Mesenchymal stem cell (in vitro differentiated cells and primary cell): ENCODE data around the gene ISG20L2. TPM values are rescaled to one million over a fixed set of nuclear protein-coding genes. Genes with fewer than 3 reads are reported as not detected.

Source experiments
- DNase-seq: peaks from one replicate; pipeline ENCODE4 v3.0.0-alpha.2; 2013
- H2AFZ ChIP-seq: one replicate; pipeline ENCODE4 v1.6.1; 2013; ENCODE audit warnings: low read depth, mild to moderate bottlenecking, control low read depth, inconsistent platforms, low read length, moderate library complexity
- H2AK5ac ChIP-seq: 2 replicates; pipeline ENCODE4 v1.6.1; 2013; ENCODE audit warnings: low read length, moderate library complexity, mild to moderate bottlenecking, inconsistent platforms; ENCODE audit not compliant: severe bottlenecking
- H2BK120ac ChIP-seq: one replicate; pipeline ENCODE4 v1.6.1; 2013; ENCODE audit warnings: low read depth, mild to moderate bottlenecking, inconsistent platforms, low read length, moderate library complexity
- H2BK12ac ChIP-seq, 2 experiments: one replicate each; pipeline ENCODE4 v1.6.1; 2013; ENCODE audit warnings: inconsistent platforms in 2 of 2, low read length in 2 of 2, mild to moderate bottlenecking in 2 of 2, moderate library complexity in 2 of 2, control low read depth in 1 of 2
- H2BK15ac ChIP-seq: one replicate; pipeline ENCODE4 v1.6.1; 2013; ENCODE audit warnings: mild to moderate bottlenecking, low read depth, inconsistent platforms; ENCODE audit not compliant: poor library complexity, severe bottlenecking
- H2BK5ac ChIP-seq: 2 replicates; pipeline ENCODE4 v1.6.1; 2013; ENCODE audit warnings: low read depth, mild to moderate bottlenecking, low read length, control low read depth, inconsistent platforms; ENCODE audit not compliant: poor library complexity, severe bottlenecking
- H3K14ac ChIP-seq, 2 experiments: one replicate each; pipeline ENCODE4 v1.6.1; 2013; ENCODE audit warnings: inconsistent platforms in 2 of 2, low read length in 2 of 2, control low read depth in 1 of 2, mild to moderate bottlenecking in 1 of 2, moderate library complexity in 1 of 2
- H3K18ac ChIP-seq, 2 experiments: one replicate each; pipeline ENCODE4 v1.6.1; 2013; ENCODE audit warnings: inconsistent platforms in 2 of 2, low read length in 2 of 2, control low read depth in 1 of 2, low read depth in 1 of 2, mild to moderate bottlenecking in 1 of 2
- H3K23ac ChIP-seq, 2 experiments: one replicate each; pipeline ENCODE4 v1.6.1; 2013; ENCODE audit warnings: inconsistent platforms in 2 of 2, low read length in 2 of 2, mild to moderate bottlenecking in 2 of 2, moderate library complexity in 2 of 2, control low read depth in 1 of 2
- H3K27ac ChIP-seq: 2 replicates; pipeline ENCODE4 v1.5.1; 2013; ENCODE audit warnings: mild to moderate bottlenecking, moderate library complexity, low read length, control low read depth, inconsistent platforms; ENCODE audit not compliant: poor library complexity, severe bottlenecking
- H3K27me3 ChIP-seq, 2 experiments: 2 replicates each; pipeline versions ENCODE4 v1.6.1 to v1.7.0; 2013; ENCODE audit warnings: low read length in 2 of 2, mild to moderate bottlenecking in 2 of 2, moderate library complexity in 2 of 2, control low read depth in 1 of 2, inconsistent platforms in 1 of 2; ENCODE audit not compliant: control insufficient read depth in 1 of 2, insufficient read depth in 1 of 2
- H3K36me3 ChIP-seq, 2 experiments: 2 replicates each; pipeline versions ENCODE4 v1.6.1 to v1.7.0; 2013; ENCODE audit warnings: low read length in 2 of 2, control low read depth in 1 of 2, inconsistent platforms in 1 of 2, low read depth in 1 of 2, mild to moderate bottlenecking in 1 of 2; ENCODE audit not compliant: insufficient read depth in 2 of 2, control insufficient read depth in 1 of 2
- H3K4ac ChIP-seq, 2 experiments: one replicate each; pipeline ENCODE4 v1.6.1; 2013; ENCODE audit warnings: inconsistent platforms in 2 of 2, low read length in 2 of 2, mild to moderate bottlenecking in 2 of 2, moderate library complexity in 2 of 2, control low read depth in 1 of 2, low read depth in 1 of 2
- H3K4me1 ChIP-seq: 2 replicates; pipeline ENCODE4 v1.6.1; 2013; ENCODE audit warnings: low read depth, low read length, control low read depth; ENCODE audit not compliant: control insufficient read depth, insufficient read depth
- H3K4me2 ChIP-seq: 2 replicates; pipeline ENCODE4 v1.6.1; 2013; ENCODE audit warnings: low read length, mild to moderate bottlenecking, inconsistent platforms; ENCODE audit not compliant: poor library complexity, severe bottlenecking
- H3K4me3 ChIP-seq, 2 experiments: 2 replicates each; pipeline versions ENCODE4 v1.5.1 to v1.7.0; 2013; ENCODE audit warnings: low read length in 2 of 2, mild to moderate bottlenecking in 2 of 2, control low read depth in 1 of 2, low read depth in 1 of 2; ENCODE audit not compliant: insufficient read depth in 1 of 2
- H3K79me1 ChIP-seq: replicated peaks from 2 replicates; pipeline ENCODE4 v1.6.1; 2013; ENCODE audit warnings: mild to moderate bottlenecking, control low read depth, low read length, inconsistent platforms; ENCODE audit not compliant: poor library complexity, severe bottlenecking
- H3K9ac ChIP-seq: 2 replicates; pipeline ENCODE4 v1.7.0; 2013; ENCODE audit warnings: mild to moderate bottlenecking, low read length, moderate library complexity
- H3K9me3 ChIP-seq: 2 replicates; pipeline ENCODE4 v1.7.0; 2013; ENCODE audit warnings: mild to moderate bottlenecking, low read length; ENCODE audit not compliant: control insufficient read depth
- H4K8ac ChIP-seq: one replicate; pipeline ENCODE4 v1.6.1; 2013; ENCODE audit warnings: inconsistent platforms, mild to moderate bottlenecking, low read length, moderate library complexity
- H4K91ac ChIP-seq: one replicate; pipeline ENCODE4 v1.6.1; 2013; ENCODE audit warnings: mild to moderate bottlenecking, low read length, inconsistent platforms
- WGBS: methylation state at CpG from one replicate; pipeline ENCODE4 v1.1.7; 2013; ENCODE audit warnings: mixed read lengths; 5-methylcytosine and 5-hydroxymethylcytosine counted together
- polyA plus RNA-seq, 2 experiments: library from polyadenylated mRNA; stranded (reverse); fragments of 200-250 nt; gene quantifications; one replicate each; pipeline ENCODE4 v1.2.3, GENCODE V29; 2013

The ISG20L2 gene, protein sequence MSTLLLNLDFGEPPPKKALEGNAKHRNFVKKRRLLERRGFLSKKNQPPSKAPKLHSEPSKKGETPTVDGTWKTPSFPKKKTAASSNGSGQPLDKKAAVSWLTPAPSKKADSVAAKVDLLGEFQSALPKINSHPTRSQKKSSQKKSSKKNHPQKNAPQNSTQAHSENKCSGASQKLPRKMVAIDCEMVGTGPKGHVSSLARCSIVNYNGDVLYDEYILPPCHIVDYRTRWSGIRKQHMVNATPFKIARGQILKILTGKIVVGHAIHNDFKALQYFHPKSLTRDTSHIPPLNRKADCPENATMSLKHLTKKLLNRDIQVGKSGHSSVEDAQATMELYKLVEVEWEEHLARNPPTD
- polyA plus RNA-seq (2013, experiment 1 of 2), result 26.8 TPM
- 25.1 TPM for polyA plus RNA-seq (2013, experiment 2 of 2)

DNA sequence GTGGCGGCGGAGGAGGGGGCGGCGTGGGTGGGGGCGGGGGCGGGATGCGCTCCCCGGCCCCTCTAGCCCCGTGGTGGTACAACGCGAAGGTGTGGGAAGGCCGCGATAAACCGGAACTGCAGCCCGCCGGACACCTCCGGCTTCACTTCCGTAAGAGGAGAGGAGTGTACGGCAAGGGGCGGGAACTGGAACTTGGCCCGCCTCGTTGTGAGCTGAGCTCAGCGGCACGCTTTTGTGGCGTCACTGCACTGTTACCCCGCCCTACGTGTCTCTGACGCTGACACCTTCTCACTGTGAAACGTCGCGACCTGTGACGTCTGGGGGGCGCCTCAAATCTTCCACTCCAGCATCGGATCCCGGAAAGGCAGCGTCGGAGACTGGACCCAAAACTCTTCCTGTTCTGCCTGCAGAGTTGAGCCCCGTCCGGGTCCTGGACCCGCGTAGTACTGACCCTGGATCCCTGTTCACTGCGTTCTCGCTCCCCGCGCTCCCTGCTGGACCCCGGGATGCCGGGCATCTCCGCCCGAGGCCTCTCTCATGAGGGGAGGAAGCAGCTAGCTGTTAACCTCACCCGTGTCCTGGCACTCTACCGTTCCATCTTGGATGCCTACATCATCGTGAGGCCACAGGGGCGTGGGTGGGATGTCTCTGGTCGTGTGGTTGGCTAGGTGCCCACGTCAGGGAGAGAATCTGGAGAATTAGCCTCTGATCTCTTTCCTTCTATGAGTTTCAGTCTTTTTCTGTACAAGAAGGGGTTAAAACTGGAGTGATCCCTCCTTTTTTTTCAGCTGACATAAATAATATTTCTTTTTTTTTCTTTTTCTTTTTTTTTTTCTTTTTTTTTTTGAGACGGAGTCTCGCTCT, at the start of gene ISG20L2:
Gene ISG20L2, minus strand, starts transcription at position 168 of the 864 bp plus-strand sequence. CDS start 1,114 bp downstream, outside the sequence.
- peak within 1 kb of the TSS; percentile 90 for H4K8ac ChIP-seq
- peaks cover 10 to 47% of the 10 kb centered on the region in 2 experiments for H3K36me3 ChIP-seq
- H2BK5ac ChIP-seq, result no peak within 1 kb of the TSS
- peak within 1 kb of the TSS; percentile 60 for H3K27ac ChIP-seq
- H2AK5ac ChIP-seq, result peak within 1 kb of the TSS; percentile 38
- H3K4me2 ChIP-seq, result peak within 1 kb of the TSS; percentile 89
- peaks cover 21% of the 10 kb centered on the region for H3K4me1 ChIP-seq
- peak within 1 kb of the TSS; percentile 32 for H2AFZ ChIP-seq
- H3K18ac ChIP-seq, result peak within 1 kb of the TSS; percentile 79 to 95
- H2BK120ac ChIP-seq, result peak within 1 kb of the TSS; percentile 62
- peaks cover 11% of the 10 kb centered on the region for H3K79me1 ChIP-seq
- DNase-seq, result peak; percentile 99
- peak within 1 kb of the TSS; percentile 67 for H4K91ac ChIP-seq
- H3K4ac ChIP-seq, result peak within 1 kb of the TSS; percentile 21 to 77
- peak within 1 kb of the TSS; percentile 83 to 98 for H3K4me3 ChIP-seq
- 2% methylated on average over 37 of the region's 57 CpGs for WGBS
- H2BK15ac ChIP-seq, result peak within 1 kb of the TSS; percentile 73
- H3K14ac ChIP-seq, result peak within 1 kb of the TSS in 1 of 2 experiments; percentile 29
- H3K9me3 ChIP-seq, result no peaks in the 10 kb centered on the region
- no peak within 1 kb of the TSS for H2BK12ac ChIP-seq
- peak within 1 kb of the TSS; percentile 100 for H3K9ac ChIP-seq
- no peak within 1 kb of the TSS for H3K23ac ChIP-seq
- no peaks in the 10 kb centered on the region for H3K27me3 ChIP-seq

DNA sequence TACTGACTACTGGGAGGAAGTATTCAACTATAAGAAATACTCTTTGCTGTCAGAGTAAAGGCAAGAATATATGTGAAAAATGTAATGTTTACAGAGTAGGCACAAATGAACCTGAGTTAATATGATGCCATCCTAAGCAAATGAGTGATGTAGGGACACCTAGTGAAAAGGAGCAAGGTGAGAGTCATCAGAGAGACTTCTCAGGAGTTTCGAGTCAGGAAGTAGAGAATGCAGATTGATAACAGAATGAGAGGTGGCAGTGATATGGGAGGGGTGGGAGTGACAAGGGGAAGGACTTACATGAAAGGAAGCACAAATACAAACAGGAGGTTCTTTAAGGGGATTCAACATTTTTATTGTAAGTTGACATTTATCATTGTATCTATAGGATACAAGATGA, 49.0 kb upstream of the ISG20L2 start:
- H3K9ac ChIP-seq, result no peak overlapping the region
- 91% methylated on average over 1 of the region's 1 CpG for WGBS

DNA sequence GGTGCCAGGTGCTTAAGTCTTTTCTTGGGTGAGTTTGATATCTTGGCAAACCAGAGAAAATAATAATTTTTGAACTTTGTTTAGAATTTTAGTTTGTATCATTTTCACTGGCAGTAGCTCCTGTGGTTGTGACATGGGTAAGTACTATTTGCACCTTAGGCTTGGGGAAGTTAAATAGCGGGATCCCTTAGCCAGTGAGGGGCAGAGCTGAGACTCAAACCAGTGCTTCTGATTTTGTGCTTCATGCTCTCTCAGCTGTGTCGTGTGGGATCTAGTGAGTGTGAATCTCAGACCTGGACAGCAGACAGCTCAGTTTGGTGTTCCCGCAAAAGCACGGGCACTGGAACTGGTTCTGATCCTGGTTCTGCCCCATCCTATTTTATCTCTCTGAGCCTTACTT, 48.4 kb upstream of the ISG20L2 start:
- Histone ChIP-seq H3K9ac (no peak overlapping the region), H2BK12ac (no peak overlapping the region), H2BK120ac (no peak overlapping the region), H2AFZ (no peak overlapping the region), H4K91ac (no peak overlapping the region), H3K23ac (no peak overlapping the region), H3K79me1 (peaks cover 6% of the 10 kb centered on the region), H3K18ac (no peak overlapping the region), H3K27me3 (no peaks in the 10 kb centered on the region), H3K4ac (no peak overlapping the region), H4K8ac (no peak overlapping the region), H2BK5ac (no peak overlapping the region), H3K4me1 (peaks cover 5% of the 10 kb centered on the region), H3K9me3 (no peaks in the 10 kb centered on the region), H3K4me2 (no peak overlapping the region), H3K27ac (no peak overlapping the region), H3K36me3 (peaks cover 0 to 17% of the 10 kb centered on the region in 2 experiments), H2BK15ac (peak overlapping the region; percentile 60), H3K14ac (no peak overlapping the region), H2AK5ac (no peak overlapping the region), H3K4me3 (no peak overlapping the region)
- 78% methylated on average over 2 of the region's 4 CpGs for WGBS
- no peak for DNase-seq

More for the DNA sequence above, 49.0 kb upstream of the ISG20L2 start:
- Histone ChIP-seq H3K79me1 (peaks cover 6% of the 10 kb centered on the region), H2BK5ac (no peak overlapping the region), H4K91ac (no peak overlapping the region), H2BK120ac (no peak overlapping the region), H3K36me3 (peaks cover 0 to 16% of the 10 kb centered on the region in 2 experiments), H3K23ac (no peak overlapping the region), H3K18ac (no peak overlapping the region), H2AFZ (no peak overlapping the region), H3K4me2 (no peak overlapping the region), H3K4me3 (no peak overlapping the region), H3K27ac (no peak overlapping the region), H2BK15ac (no peak overlapping the region), H3K27me3 (no peaks in the 10 kb centered on the region), H3K9me3 (no peaks in the 10 kb centered on the region), H4K8ac (no peak overlapping the region), H2AK5ac (no peak overlapping the region), H3K4ac (no peak overlapping the region), H2BK12ac (no peak overlapping the region), H3K4me1 (peaks cover 5% of the 10 kb centered on the region), H3K14ac (no peak overlapping the region)
- no peak for DNase-seq

DNA sequence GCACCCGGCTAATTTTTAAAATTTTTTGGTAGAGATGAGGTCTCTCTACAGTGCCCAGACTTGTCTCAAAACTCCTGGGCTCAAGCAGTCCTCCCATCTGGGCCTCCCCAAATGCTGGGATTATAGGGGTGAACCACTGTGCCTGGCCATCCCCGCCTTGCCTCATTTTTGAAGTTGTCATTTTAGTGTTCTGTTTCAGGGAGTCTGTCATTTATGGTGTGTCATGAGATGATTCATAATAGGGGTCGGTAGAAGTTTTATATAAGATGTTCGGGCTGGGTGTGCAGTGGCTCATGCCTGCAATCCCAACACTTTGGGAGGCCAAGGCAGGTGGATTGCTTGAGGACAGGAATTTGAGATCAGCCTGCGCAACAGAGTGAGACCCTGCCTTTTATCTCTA, 47.2 kb upstream of the ISG20L2 start:
- no peak for DNase-seq
- no peak overlapping the region for H3K14ac ChIP-seq
- H4K91ac ChIP-seq, result no peak overlapping the region
- peaks cover 8% of the 10 kb centered on the region for H3K79me1 ChIP-seq
- no peak overlapping the region for H2BK12ac ChIP-seq
- H3K23ac ChIP-seq, result no peak overlapping the region
- no peak overlapping the region for H3K18ac ChIP-seq
- no peaks in the 10 kb centered on the region for H3K9me3 ChIP-seq
- no peak overlapping the region for H4K8ac ChIP-seq
- H2BK120ac ChIP-seq, result no peak overlapping the region
- WGBS, result 81% methylated on average over 4 of the region's 5 CpGs
- no peak overlapping the region for H2AK5ac ChIP-seq
- no peaks in the 10 kb centered on the region for H3K27me3 ChIP-seq
- no peak overlapping the region for H3K9ac ChIP-seq
- no peak overlapping the region for H3K4me3 ChIP-seq
- H3K4me2 ChIP-seq, result no peak overlapping the region
- no peak overlapping the region for H3K27ac ChIP-seq
- H3K36me3 ChIP-seq, result peaks cover 6 to 28% of the 10 kb centered on the region in 2 experiments
- peaks cover 4% of the 10 kb centered on the region for H3K4me1 ChIP-seq
- no peak overlapping the region for H3K4ac ChIP-seq
- no peak overlapping the region for H2AFZ ChIP-seq
- H2BK15ac ChIP-seq, result no peak overlapping the region
- no peak overlapping the region for H2BK5ac ChIP-seq
